T-helper 22 cell (primary cell): Measurements from ENCODE around the gene DTD1.

Experiments
- DNase-seq: peaks from one replicate; pipeline ENCODE4 v3.0.0-alpha.2; 2020; ENCODE audit warnings: low read depth

Gene DTD1

GRCh38 chr20:18702736-18703135, 114.9 kb downstream of the DTD1 start:
- no peak for DNase-seq

GRCh38 chr20:18705490-18705889, 117.6 kb downstream of the DTD1 start:
- DNase-seq = no peak

GRCh38 chr20:18705910-18706309, 118.1 kb downstream of the DTD1 start:
- DNase-seq = no peak

DNA sequence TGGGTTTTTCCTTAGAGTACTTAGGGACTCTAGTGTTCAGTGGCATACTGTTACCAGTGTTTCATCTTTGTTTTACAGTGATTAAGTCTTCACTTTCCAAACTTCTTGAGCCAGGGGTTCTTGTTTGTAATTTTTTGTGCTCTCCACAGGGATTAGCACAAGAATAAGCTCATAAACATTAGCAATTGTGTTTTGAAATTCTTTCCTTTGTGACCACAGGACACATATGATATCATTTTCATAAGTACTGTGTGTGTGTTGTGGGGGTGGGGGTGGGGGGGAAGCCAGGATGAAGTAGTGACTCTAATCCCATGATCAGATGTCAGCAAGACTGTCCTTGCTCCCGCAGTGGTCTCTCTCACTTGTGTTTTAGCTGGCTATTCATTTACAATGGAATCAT, 124.3 kb downstream of the DTD1 start:
- no peak for DNase-seq

- DNase-seq = no peak
Observed at GRCh38 chr20:18712882-18713281, 125.0 kb downstream of the DTD1 start.

GRCh38 chr20:18715564-18715963, 127.7 kb downstream of the DTD1 start:
- no peak for DNase-seq

DNA sequence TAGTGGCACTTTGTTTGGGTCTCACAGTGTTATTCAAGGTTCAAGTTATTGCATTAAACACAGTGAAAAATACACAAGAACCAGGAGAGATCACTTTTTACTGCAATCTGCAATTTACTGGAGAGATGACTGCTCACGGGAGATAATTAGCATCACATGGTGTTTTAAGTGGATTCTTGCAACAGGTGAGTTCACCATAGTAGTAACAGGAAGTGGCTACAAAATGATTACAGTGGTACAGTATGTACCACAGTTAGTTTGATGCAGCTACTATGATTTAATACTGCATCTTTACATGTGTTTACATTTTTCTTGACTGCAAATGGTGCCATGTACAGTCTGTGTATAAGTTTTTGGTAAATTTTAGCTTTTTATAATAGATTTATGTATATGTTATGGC, 129.2 kb downstream of the DTD1 start:
- DNase-seq = no peak

- no peak for DNase-seq
Observed at GRCh38 chr20:18718129-18718528, 130.3 kb downstream of the DTD1 start.

GRCh38 chr20:18719426-18719825, 131.6 kb downstream of the DTD1 start:
- DNase-seq = no peak

- DNase-seq = no peak
Observed at GRCh38 chr20:18721551-18722115, 133.8 kb downstream of the DTD1 start.

- no peak for DNase-seq
Observed at GRCh38 chr20:18722371-18722770, 134.5 kb downstream of the DTD1 start.

DNA sequence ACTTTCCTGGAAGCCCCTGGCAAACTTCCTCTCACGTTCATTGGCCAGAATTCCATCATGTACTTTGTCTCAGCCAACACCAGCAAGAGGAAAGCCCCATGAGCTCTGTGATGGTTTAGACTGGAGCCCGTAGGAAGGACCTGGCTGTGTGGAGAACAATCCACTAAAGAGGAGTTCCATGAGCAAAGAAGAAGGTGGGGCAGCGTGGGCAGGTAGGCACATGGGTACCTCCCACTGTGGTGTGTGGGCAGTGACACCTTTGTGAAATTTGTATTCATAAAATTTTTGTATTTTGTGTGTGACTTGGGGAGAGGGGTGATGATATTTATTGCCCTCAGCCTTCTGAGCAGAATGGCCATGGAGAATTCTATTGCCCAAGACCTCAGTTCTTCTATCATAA, 136.2 kb downstream of the DTD1 start:
- DNase-seq = no peak

- no peak for DNase-seq
Observed at GRCh38 chr20:18724788-18725464, 137.1 kb downstream of the DTD1 start.

GRCh38 chr20:18727032-18727508, 139.2 kb downstream of the DTD1 start:
- no peak for DNase-seq

GRCh38 chr20:18728165-18728869, 140.5 kb downstream of the DTD1 start:
- DNase-seq = no peak

GRCh38 chr20:18728870-18729224, 141.0 kb downstream of the DTD1 start:
- no peak for DNase-seq

DNA sequence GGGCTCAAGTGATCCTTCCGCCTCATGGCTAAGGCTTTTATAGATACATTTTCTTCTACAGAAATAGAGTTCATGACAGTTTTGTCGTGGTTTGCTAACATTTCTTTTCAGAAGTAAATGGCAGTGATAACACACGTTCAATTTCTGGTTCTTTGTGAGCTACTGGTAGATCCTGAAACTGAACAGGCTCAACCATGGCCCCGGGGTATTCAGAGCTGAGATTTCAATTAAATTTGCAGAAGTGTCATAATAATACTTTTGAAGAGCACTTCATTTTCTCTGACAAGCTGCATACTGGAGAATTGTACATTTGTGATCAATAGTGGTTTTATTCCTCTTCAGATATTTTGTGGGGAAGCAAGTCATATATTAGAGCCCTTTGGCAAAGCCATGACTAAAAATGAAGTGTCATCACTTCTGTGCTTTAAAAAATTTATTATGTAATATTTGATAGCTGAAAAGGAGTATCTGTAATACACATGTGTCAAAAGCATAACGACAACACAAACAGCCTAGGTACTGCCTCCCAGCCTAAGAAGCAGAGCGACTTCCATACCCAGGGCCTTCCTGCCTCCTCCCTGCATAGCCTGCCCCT, 141.5 kb downstream of the DTD1 start:
- DNase-seq = no peak

- DNase-seq = no peak
Observed at GRCh38 chr20:18731940-18732339, 144.1 kb downstream of the DTD1 start.

GRCh38 chr20:18734525-18735189, 146.8 kb downstream of the DTD1 start:
- no peak for DNase-seq

GRCh38 chr20:18737140-18737539, 149.3 kb downstream of the DTD1 start:
- DNase-seq = no peak

DNA sequence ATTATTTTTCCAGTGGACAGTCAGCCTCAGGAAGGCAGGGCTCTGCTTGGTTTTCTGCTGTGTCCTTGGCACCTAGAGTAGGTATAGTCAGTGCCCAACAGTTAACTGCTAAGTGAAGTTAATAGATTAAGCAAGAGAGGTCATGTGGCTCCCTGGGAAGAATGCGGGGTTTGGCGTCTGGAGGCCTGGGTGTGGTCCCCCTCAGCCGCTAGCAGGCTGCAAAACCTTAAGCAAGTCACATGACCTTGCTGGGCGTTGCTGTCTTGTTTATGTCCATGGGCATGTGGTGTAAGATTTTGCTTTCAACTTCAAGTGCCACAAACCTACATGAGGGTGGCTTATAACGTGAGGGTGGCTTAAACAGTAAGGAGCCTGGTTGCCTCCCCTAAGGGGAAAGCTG, 150.2 kb downstream of the DTD1 start:
- DNase-seq = no peak

DNA sequence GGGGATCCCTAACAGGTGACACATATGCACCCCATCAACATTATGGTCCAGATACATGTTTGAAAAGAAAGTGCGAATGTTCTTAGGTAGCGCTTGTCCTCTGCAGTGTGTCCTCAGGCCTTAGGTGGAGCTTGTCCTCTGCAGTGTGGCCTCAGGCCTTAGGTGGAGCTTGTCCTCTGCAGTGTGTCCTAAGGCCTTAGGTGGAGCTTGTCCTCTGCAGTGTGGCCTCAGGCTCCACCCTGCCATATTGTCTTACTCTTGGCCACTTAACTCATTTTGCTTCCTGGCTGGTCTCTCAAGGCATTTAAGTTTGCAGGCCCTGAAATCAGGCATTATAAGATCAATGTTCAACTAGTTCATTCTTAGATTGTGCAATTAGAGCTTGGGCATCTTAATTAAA, 151.0 kb downstream of the DTD1 start:
- no peak for DNase-seq

DNA sequence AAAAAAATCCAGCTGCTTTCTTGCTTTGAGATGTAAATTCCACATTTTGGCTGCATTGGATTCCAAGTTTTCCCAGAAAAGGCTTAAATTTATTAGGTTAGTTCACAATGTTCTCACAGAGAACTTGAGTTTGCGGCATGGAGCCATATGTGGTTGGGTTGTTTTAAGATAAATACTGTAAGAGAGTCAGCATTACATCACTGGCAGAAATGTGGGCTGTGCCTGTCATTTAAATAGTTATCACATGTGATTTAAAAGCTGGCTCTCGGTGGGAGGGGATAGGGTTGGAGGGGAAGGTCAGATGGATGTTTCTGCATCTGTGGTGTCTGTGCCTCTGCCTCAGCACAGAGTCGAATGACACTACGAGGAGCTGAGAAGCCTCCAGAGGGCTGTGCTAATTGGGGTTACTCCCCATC, 151.9 kb downstream of the DTD1 start:
- no peak for DNase-seq
